SK-N-DZ (cell line): ENCODE results near the gene TMEM35A. TPM values are rescaled to one million over a fixed set of nuclear protein-coding genes. Genes with fewer than 3 reads are reported as not detected.
A peak's percentile ranks its signal among the peaks of the same experiment; 100 is the strongest.
"Not testable (repeated sequence)": the region's sequence is repeated elsewhere in the genome, so short reads cannot be mapped to it uniquely, and the experiment has no call there.

Experiments used
- DNase-seq: peaks from one replicate; pipeline ENCODE4 v3.0.0-alpha.2; 2015; ENCODE audit warnings: low spot score
- polyA plus RNA-seq, 2 experiments: library from polyadenylated mRNA; depleted of rRNA; stranded (reverse); fragments of >200 nt; gene quantifications; 2 replicates each; pipeline ENCODE4 v1.2.3, GENCODE V29; 2014

TMEM35A gene
- 6.7 and 8.9 TPM in 2 replicates for polyA plus RNA-seq (2014; cell fraction: cytosol; rRNA removed)
- 2.4 and 3.0 TPM in 2 replicates for polyA plus RNA-seq (2014; cell fraction: nucleus; rRNA removed)

- peak; percentile 42 for DNase-seq
These were observed at the start of gene TMEM35A for GRCh38 chrX:101078716-101079598. TSS of gene TMEM35A (plus strand) at chrX:101078879. CDS start at chrX:101079003, 124 bp downstream.

GRCh38 chrX:101029665-101030064 lies 49.0 kb upstream of the TMEM35A start:
- DNase-seq, result no peak

GRCh38 chrX:101037231-101037630 lies 41.4 kb upstream of the TMEM35A start:
- no peak for DNase-seq

GRCh38 chrX:101040197-101040596 lies 38.5 kb upstream of the TMEM35A start:
- DNase-seq, result no peak

- DNase-seq, result no peak
These were observed 27.5 kb upstream of the TMEM35A start for GRCh38 chrX:101051153-101051548.

- DNase-seq, result peak; percentile 75
These were observed 27.0 kb upstream of the TMEM35A start, which contains the start of gene TRMT2B for GRCh38 chrX:101051549-101052302. TSS of gene TRMT2B (minus strand) at chrX:101052111. CDS start at chrX:101042289, 9,822 bp downstream.

- DNase-seq, result not testable (repeated sequence)
These were observed 22.1 kb upstream of the TMEM35A start for GRCh38 chrX:101056551-101056950.

GRCh38 chrX:101057093-101057714 lies 21.5 kb upstream of the TMEM35A start:
- no peak for DNase-seq

GRCh38 chrX:101062176-101062575 lies 16.5 kb upstream of the TMEM35A start:
- DNase-seq, result no peak

GRCh38 chrX:101071582-101071981 lies 7.1 kb upstream of the TMEM35A start:
- DNase-seq, result no peak

- DNase-seq, result peak; percentile 6
These were observed 1.1 kb downstream of the TMEM35A start for GRCh38 chrX:101079736-101080270.

- DNase-seq, result peak; percentile 5
These were observed 1.8 kb downstream of the TMEM35A start for GRCh38 chrX:101080326-101081124.

GRCh38 chrX:101081231-101081630 lies 2.6 kb downstream of the TMEM35A start:
- no peak for DNase-seq

- DNase-seq, result no peak
These were observed 13.1 kb downstream of the TMEM35A start for GRCh38 chrX:101091817-101092216.

- DNase-seq, result peak; percentile 91
These were observed 19.1 kb downstream of the TMEM35A start, which contains the start of gene CENPI for GRCh38 chrX:101097546-101098453. TSS of gene CENPI (plus strand) at chrX:101098204. CDS start at chrX:101101071, 2,867 bp downstream.

- no peak for DNase-seq
These were observed 29.6 kb downstream of the TMEM35A start for GRCh38 chrX:101108284-101108683.

- no peak for DNase-seq
These were observed 39.0 kb downstream of the TMEM35A start for GRCh38 chrX:101117701-101118100.

- DNase-seq, result no peak
These were observed 57.6 kb downstream of the TMEM35A start for GRCh38 chrX:101136235-101136634.
